ENCODE measurements around the gene KLF17. TPM values are rescaled to one million over a fixed set of nuclear protein-coding genes. Genes with fewer than 3 reads are reported as not detected.

Gene KLF17
- total RNA-seq, 1 donor from 2014 or later, result not detected

DNA sequence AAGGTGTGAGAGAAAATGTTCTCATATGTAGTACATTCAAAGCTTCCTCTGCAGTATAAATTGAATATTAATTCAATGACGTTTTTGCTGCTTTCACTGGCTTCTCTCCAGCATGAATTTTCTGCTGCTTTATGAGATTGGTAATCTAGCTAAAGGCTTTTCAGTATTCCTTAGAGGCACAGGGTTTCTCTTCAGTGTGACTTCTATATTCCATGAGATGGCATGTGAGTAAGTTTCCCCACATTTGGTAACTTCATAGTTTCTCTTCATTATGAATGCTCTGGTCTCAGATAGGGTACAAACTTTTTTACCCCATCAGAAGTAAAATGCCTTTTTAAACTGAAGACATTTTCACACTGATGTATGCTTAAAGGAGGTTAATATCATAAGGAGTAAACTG is 33.2 kb downstream of the KLF17 start:
- ATAC-seq (ENCODE audit: low read depth), result no peak
- no peak overlapping the region for H3K27ac Mint-ChIP-seq
- H3K27me3 Mint-ChIP-seq, result peaks cover 17% of the 10 kb centered on the region
- H3K9me3 Mint-ChIP-seq, result no peaks in the 10 kb centered on the region
- H3K36me3 Mint-ChIP-seq (ENCODE audit: low read depth), result peaks cover under 1% of the 10 kb centered on the region
- CTCF ChIA-PET, result no interaction called here
- intact Hi-C loops (cut with micrococcal nuclease), result no loop called here
- no peak overlapping the region for H3K4me3 Mint-ChIP-seq
- DNase-seq, result no peak
- H3K4me1 Mint-ChIP-seq, result no peaks in the 10 kb centered on the region
- TF ChIP-seq, protein P1, sequence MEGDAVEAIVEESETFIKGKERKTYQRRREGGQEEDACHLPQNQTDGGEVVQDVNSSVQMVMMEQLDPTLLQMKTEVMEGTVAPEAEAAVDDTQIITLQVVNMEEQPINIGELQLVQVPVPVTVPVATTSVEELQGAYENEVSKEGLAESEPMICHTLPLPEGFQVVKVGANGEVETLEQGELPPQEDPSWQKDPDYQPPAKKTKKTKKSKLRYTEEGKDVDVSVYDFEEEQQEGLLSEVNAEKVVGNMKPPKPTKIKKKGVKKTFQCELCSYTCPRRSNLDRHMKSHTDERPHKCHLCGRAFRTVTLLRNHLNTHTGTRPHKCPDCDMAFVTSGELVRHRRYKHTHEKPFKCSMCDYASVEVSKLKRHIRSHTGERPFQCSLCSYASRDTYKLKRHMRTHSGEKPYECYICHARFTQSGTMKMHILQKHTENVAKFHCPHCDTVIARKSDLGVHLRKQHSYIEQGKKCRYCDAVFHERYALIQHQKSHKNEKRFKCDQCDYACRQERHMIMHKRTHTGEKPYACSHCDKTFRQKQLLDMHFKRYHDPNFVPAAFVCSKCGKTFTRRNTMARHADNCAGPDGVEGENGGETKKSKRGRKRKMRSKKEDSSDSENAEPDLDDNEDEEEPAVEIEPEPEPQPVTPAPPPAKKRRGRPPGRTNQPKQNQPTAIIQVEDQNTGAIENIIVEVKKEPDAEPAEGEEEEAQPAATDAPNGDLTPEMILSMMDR (IDR thresholded peaks at IDR 0.05), result no peak
- POLR2A ChIA-PET, result no interaction called here

DNA sequence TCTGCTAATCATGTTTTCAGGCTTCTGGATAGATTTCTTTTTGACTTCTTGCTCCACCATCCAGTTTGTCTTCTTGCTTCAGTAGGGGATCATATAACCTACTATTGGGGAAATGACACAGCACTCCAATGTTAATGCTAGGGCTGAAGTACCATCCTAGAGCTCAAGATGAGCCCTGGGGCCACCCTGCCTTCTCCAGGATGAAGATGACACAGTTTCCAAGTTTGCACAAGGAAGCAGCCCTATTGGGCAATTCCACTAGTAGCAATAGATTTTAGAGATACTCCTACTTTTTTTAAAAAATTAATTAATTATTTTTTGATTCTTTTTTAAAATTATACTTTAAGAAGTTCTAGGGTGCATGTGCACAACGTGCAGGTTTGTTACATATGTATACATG is 34.1 kb downstream of the KLF17 start:
- Mint-ChIP-seq H3K9me3 (no peaks in the 10 kb centered on the region), H3K4me1 (no peaks in the 10 kb centered on the region)
- intact Hi-C loops (cut with micrococcal nuclease), result no loop called here

GRCh38 chr1:44154049-44154448 is 35.4 kb downstream of the KLF17 start:
- DNase-seq, result no peak
- H3K9me3 Mint-ChIP-seq, result no peaks in the 10 kb centered on the region
- CTCF ChIA-PET, result no interaction called here
- peaks cover 17% of the 10 kb centered on the region for H3K27me3 Mint-ChIP-seq
- H3K36me3 Mint-ChIP-seq (ENCODE audit: low read depth), result no peaks in the 10 kb centered on the region
- no peak for ATAC-seq (ENCODE audit: low read depth)
- H3K27ac Mint-ChIP-seq, result no peak overlapping the region
- intact Hi-C loops (cut with micrococcal nuclease), result no loop called here
- H3K4me3 Mint-ChIP-seq, result no peak overlapping the region
- H3K4me1 Mint-ChIP-seq, result no peaks in the 10 kb centered on the region
- TF ChIP-seq, protein P1 (IDR thresholded peaks at IDR 0.05), result no peak
- POLR2A ChIA-PET, result interaction anchor here (0.6 kb wide), 1 partner anchor 437 kb away, joined by 7 read pairs; no protein-coding TSS in a partner anchor

More for the DNA sequence above, 34.1 kb downstream of the KLF17 start:
- Mint-ChIP-seq H3K4me3 (no peak overlapping the region), H3K27me3 (peaks cover 17% of the 10 kb centered on the region), H3K36me3 (ENCODE audit: low read depth) (no peaks in the 10 kb centered on the region), H3K27ac (no peak overlapping the region)
- ChIA-PET POLR2A (no interaction called here), CTCF (no interaction called here)
- DNase-seq, result no peak
- TF ChIP-seq, protein P1 (IDR thresholded peaks at IDR 0.05), result no peak
- no peak for ATAC-seq (ENCODE audit: low read depth)

DNA sequence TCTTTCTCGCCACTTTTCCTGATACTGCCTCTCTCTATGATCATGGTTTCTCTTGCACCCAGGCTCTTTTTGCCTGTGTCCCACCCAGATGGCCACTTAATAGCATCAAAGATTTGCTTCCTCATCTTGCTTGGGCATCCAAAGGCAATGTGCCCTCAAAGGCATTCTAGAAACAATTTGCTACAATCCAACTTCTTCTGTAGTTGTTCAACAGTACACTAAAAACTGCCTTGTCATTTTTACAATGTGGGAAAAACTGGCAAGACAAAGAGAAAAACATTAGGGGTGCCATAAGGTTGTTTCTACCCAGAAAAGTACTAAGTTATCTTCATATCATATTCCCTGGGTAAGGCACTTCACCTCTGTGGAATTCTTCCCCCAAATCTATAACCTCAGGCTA is 39.3 kb downstream of the KLF17 start:
- ChIA-PET POLR2A (no interaction called here), CTCF (no interaction called here)
- Mint-ChIP-seq H3K27ac (no peak overlapping the region), H3K27me3 (peaks cover 2% of the 10 kb centered on the region), H3K4me3 (no peak overlapping the region), H3K9me3 (peaks cover 11% of the 10 kb centered on the region), H3K36me3 (ENCODE audit: low read depth) (peaks cover 3% of the 10 kb centered on the region), H3K4me1 (no peaks in the 10 kb centered on the region)
- intact Hi-C loops (cut with micrococcal nuclease), result no loop called here
- ATAC-seq (ENCODE audit: low read depth) (no peak), DNase-seq (no peak)
- TF ChIP-seq, protein P1 (IDR thresholded peaks at IDR 0.05), result no peak

GRCh38 chr1:44158871-44159270 is 40.2 kb downstream of the KLF17 start:
- POLR2A ChIA-PET, result no interaction called here
- no peak overlapping the region for H3K27ac Mint-ChIP-seq
- H3K36me3 Mint-ChIP-seq (ENCODE audit: low read depth), result peaks cover 3% of the 10 kb centered on the region

More at GRCh38 chr1:44158871-44159270, 40.2 kb downstream of the KLF17 start:
- Mint-ChIP-seq H3K4me3 (no peak overlapping the region), H3K4me1 (no peaks in the 10 kb centered on the region), H3K9me3 (peaks cover 11% of the 10 kb centered on the region), H3K27me3 (no peaks in the 10 kb centered on the region)
- TF ChIP-seq, protein P1 (IDR thresholded peaks at IDR 0.05), result no peak
- intact Hi-C loops (cut with micrococcal nuclease), result no loop called here
- CTCF ChIA-PET, result no interaction called here
- no peak for DNase-seq
- no peak for ATAC-seq (ENCODE audit: low read depth)
